ENCODE data around the gene FUT6.

The FUT6 gene

GRCh38 chr19:5827891-5828660 is 11.4 kb downstream of the FUT6 start:
- peak; percentile 90 to 94 for DNase-seq

DNA sequence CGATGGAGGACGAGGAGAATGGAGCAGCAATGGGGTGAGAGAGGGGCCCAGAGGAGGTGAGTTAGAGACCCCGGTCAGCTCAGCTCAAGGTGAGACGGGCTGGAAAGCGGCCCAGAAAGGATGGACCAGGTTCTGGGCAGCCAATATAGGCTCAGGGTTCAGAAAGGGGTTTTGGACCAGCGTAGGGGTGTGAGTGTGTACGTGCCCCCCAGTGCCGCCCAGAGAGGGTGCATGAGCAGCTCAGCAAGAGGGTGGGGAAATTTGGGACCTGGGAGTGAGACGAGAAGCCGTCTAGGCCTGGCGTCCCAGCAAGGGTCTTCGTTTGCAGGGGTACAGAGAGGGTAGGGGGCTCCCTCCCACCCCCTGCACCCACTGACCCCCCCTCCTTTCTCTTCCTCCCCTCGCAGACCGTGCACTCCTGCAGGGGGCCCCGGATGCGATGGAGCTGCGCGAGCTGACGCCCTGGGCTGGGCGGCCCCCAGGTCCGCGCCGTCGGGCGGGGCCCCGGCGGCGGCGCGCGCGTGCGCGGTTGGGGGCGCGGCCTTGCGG is 12.1 kb downstream of the FUT6 start:
- no peak for DNase-seq

DNA sequence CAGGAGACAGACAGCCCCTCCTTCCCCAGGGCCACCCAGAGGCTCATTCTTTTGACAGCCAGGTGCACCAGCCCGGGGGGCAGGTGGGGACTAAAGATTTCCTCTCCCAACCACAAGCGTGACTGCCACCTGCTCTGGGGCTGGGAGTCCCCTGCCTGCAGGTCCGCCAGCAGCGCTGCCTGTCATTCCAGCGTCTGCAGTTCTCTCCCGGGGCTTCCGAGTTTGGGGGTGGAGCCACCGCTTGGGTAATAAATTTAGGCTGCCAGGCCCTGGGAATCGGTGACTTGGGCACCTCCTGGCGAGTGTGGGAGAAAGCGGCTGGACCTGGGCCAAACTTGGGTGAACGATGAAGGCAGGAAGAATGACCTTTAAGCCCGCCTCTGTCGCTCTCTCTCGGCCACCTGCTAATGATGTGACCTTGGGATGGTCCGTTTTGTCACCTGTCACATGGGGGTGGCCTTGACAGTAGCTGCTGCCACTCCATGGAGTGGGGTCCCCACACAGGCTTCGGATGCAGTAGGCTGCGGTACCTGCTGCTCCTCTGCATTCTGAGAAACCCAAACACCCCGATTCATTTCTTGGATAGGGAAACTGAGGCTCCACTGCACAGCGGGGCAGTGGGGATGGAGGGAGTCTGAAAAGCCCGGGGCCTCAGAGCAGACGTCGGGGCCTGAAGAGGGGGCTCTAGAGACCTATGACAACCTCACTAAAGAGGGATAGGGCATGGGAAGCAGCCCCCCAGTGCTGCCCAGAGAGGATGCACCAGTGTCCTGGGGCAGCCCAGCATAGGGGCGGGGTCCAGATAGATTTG is 12.8 kb downstream of the FUT6 start:
- no peak for DNase-seq

GRCh38 chr19:5825178-5825577 is 14.3 kb downstream of the FUT6 start:
- DNase-seq = no peak

DNA sequence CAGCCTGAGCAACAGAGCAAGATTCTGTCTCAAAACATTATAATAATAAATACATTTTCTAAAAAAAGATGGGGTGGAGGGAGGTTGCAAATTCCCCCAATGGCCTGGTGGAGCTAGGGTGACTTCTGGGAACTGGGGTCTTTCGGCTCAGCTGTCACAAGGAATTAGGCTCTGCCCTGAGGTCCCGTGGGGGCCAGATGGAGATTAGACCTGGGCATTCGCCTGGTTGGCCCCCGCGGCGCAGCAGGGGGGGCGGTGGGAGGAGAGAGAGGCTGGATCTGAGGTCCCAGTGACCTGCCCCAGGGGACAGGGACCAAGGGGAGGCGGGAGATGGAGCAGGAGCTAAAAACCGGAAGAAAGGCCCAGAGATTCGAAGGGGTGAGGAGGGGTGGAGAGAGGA is 14.8 kb downstream of the FUT6 start:
- DNase-seq = no peak

DNA sequence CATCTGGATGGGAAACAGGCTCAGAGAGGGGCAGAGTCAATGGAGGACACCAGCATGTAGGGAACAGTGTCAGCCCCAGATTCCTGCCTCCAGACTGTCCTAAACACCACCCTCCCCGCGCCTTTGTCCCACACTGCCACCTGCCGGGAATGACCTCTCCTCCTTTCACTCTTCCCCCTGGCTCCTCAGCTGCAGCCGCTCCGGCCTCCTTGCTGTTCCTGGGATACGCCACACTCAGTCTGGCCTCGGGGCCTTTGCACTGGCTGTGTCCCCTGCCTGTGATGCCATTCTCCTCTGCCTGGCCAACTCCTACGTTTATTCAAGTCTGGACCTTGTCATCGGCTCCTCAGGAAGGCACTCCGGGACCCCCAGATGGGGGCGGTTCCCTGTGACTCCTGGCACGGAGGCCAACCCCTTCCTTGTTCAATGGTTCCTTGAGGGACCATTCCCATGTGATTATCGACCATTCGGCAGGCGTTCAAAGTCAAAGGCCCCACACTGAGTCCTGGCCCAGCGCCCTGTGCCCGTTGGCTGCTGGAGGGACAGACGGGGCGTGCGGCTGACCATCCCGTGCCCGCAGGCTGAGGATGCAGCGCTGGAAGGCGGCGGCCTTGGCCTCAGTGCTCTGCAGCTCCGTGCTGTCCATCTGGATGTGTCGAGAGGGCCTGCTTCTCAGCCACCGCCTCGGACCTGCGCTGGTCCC is 15.8 kb downstream of the FUT6 start:
- DNase-seq = no peak

DNA sequence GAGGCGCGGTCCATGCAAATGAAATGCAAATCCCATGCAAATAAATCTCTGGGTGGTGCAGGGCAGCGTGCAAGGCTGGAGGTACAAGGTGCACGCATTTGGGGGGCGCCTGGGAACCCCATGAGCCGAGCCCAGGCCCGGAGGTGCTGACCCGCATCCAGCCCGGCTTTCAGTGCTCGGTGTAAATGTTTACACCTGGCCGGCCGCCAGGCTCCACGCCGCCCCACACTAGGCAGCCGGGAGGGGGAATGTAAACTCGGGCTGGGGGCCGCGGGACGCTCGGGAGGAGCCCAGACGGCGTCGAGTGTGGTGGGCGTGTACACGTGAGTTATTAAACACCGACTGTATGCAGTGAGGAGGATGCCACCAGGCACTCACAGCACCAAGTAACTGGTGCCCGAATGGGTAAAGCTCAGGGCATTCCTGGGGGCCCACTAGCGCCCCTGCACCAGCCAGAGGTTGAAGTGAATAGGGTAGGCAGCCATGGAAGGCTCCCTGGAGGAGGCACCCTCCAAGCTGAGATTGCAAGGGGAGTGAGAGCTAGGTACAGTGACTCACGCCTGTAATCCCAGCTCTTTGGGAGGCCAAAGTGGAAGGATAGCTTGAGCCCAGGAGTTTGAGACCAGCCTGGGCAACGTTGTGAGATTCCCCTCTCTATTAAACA is 17.2 kb downstream of the FUT6 start:
- DNase-seq = no peak

- DNase-seq = no peak
Measured at GRCh38 chr19:5821521-5822180, 17.9 kb downstream of the FUT6 start.

- DNase-seq = no peak
Measured at GRCh38 chr19:5820785-5821184, 18.7 kb downstream of the FUT6 start.

- DNase-seq = no peak
Measured at GRCh38 chr19:5818594-5818993, 20.9 kb downstream of the FUT6 start.

GRCh38 chr19:5817218-5817617 is 22.3 kb downstream of the FUT6 start:
- DNase-seq = no peak

DNA sequence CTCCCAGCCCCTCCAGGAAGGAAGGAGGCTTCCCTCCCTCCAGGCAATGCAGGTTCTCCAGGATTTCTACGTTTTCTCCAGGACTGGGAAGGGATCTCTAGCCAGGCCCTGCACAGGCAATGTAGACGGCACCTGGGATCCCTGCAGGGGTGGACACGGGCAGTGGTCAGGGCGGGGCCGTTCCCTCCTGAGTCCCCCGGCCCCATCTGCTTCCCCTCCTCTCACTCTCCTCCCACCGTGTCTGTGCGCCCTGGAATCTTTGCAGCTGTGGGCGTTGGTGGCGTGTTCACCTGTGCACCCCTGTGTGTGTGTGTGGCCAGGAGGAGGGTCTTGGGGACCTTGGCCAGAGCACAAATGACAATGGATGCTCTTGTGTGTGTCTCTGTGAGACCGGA is 24.7 kb downstream of the FUT6 start:
- DNase-seq = no peak

- no peak for DNase-seq
Measured at GRCh38 chr19:5814123-5814851, 25.2 kb downstream of the FUT6 start.

DNA sequence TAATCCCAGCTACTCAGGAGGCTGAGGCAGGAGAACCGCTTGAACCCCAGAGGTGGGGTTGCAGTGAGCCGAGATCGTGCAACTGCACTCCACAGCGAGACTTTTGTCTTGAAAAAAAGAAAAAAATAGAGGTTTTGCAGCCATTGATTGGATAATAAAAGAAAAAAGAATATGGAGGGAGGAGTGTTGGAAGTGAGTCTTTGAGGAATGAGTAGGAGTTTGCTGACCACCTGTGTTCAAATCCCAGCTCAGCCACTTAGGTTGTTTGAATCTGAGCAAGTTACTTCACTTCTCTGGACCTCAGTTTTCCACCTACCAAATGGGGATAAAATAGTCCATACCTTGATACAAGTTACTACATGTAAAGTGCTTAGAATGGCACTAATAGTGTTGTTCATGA is 28.4 kb downstream of the FUT6 start:
- DNase-seq = no peak

DNA sequence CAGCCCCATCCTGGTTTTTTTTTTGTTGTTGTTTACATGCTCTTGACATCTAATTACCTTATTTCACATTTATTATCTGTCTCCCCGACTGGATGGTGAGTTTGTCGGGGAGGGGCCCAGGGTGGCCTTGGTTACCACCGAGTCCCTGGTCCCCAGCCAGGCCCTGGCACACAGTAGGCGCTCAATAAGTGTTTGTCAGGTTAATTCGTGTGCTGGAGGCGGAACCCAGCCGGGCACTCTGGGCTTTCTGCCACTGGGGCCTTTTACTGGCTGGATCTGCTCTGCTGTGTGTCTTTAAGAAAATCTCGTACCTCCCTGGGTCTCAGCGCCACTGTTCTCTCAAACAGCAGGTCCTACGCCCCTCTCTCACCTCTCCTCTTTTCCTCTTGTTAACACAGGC is 30.0 kb downstream of the FUT6 start:
- no peak for DNase-seq

- DNase-seq = peak; percentile 38 to 57
Measured at GRCh38 chr19:5809053-5809452, 30.4 kb downstream of the FUT6 start.

- no peak for DNase-seq
Measured at GRCh38 chr19:5808120-5808816, 31.2 kb downstream of the FUT6 start.

DNA sequence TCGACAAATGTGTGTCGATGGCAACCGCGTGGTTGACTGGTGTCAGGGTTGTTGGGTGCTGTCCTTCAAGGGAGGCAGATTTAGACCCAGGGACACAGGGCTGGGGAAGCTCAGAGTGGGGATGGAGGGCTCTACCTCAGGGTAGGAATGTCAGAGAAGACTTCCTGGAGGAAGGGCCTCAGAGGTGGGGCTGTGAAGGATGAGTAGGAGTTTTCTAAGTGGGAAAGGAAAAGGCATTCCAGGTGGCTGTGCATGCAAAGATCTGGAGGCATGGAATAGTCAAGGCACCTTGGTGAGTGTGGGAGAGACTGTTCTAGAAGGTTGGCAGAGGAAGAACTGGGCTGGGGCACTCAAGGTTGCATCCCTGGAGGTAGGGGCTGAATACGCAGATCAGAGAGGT is 32.6 kb downstream of the FUT6 start:
- no peak for DNase-seq

- no peak for DNase-seq
Measured at GRCh38 chr19:5806133-5806489, 33.4 kb downstream of the FUT6 start.

- peak; percentile 44 to 51 for DNase-seq
Measured at GRCh38 chr19:5805462-5806132, 33.9 kb downstream of the FUT6 start.

Data from AML-193 (cell line).